OCI-LY3 (cell line): Measurements from ENCODE around the gene NUP155.
"Not testable (repeated sequence)": the region's sequence is repeated elsewhere in the genome, so short reads cannot be mapped to it uniquely, and the experiment has no call there.

Experiments used
- CTCF ChIP-seq: fragments of 200-600, 300-600 bp; sonication (generic); IDR thresholded peaks from 2 replicates; pipeline ENCODE4 v1.5.1; 2014; ENCODE audit warnings: antibody characterized with exemption, low read length, low read depth
- EZH2phosphoT487 ChIP-seq: fragments of 200-600 bp; shearing (Covaris generic); IDR thresholded peaks from 2 replicates; pipeline ENCODE4 v1.6.1; 2018; ENCODE audit warnings: antibody characterized with exemption, mixed run types, low read depth

DNA sequence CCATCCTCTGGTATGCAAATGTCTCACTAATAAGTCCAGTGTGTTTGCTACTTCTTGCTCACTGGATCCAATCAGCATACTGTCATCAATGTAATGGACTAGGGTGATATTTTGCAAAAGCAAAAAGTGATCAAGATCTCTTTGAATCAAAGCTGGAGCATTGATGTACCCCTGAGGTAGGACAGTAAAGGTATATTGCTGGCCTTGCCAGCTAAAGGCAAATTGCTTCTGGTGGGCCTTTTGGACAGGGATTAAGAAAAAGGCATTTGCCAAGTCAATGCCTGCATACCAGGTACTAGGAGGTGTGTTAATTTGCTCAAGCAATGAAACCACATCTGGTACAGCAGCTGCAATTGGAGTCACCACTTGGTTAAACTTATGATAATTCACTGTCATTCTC, 102.8 kb downstream of the NUP155 start:
- not testable (repeated sequence) for TF ChIP-seq CTCF, EZH2phosphoT487
